GM21381 (cell line): ENCODE results near the gene ATP8B4.

Experiments used
- ATAC-seq: cut with Tn5 transposase; IDR thresholded peaks from one replicate; pipeline ENCODE4 v1.9.1; 2021; ENCODE audit warnings: mild to moderate bottlenecking, moderate library complexity; ENCODE audit not compliant: unreplicated experiment

ATP8B4 gene

DNA sequence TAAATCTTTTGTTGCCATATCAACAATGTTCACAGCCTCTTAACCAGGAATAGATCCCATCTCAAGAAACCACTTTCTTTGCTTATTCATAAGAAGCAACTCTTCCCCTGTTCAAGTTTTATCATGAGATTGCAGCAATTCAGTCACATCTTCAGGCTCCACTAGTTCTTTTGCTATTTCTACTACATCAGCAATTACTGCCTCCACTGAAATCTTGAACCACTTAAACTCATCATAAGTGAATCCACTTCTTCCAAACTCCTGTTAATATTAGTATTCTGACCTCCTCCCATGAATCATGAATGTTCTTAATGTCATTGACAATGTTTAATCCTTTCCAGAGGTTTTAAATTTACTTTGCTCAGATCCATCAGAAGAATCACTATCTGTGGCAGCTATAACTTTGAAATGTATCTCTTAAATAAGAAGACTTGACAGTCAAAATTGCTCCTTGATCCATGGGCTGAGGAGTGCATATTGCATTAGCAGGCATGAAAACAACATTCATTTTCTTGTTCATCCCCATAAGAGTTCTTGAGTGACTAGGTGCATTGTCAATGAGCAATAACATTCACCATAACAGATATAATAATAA is 292.3 kb downstream of the ATP8B4 start:
- ATAC-seq = no peak

DNA sequence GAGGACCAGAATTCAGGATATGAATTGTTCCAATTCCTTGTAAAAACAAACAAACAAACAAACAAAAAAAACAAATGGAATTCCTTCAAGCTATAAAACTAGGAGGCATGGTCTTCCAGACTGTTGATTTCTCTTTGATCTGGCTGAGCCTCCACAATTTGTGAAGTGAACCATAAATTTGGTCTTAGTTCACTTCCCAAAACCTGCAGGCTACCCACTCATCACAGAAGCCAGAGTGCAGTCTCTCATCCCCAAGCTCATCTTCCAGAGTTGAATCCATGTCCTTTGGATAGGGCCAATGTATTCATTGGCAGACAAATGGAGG is 294.3 kb downstream of the ATP8B4 start:
- no peak for ATAC-seq

DNA sequence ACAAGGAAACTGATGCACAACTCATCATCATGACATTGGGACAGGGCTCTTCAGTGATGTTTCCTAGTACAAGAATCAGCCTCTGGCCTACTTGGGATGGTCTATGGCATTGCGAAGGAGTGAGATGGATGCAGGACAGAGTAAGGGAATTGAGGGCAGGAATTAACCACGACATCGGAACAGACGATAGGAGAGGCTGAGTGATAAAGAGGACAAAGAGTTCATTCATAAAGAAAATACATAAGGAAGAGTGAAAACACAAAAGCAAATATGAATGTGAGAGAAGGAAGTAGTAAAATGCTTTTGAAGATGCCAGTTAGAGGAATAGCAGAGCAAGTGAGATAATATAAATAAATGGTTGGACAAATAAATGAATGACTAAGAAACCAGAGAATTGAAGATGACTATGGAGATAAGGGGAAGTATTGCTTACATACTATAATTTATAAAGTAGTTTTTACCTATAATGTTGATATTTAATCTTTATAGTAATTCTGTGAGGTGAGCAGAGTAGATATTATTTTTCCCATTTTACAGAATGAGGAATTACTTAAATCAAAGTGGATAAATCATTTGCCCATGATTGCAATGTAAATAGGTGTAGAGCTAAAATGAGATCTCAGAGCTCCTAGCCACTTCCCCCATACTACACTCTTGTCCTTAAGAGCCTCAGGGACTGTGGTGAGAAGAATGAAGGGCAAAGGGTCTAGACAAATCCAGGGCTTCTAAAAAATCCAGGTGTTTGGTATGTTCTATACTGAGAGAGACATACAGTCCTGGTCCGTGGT is 294.9 kb downstream of the ATP8B4 start:
- no peak for ATAC-seq

DNA sequence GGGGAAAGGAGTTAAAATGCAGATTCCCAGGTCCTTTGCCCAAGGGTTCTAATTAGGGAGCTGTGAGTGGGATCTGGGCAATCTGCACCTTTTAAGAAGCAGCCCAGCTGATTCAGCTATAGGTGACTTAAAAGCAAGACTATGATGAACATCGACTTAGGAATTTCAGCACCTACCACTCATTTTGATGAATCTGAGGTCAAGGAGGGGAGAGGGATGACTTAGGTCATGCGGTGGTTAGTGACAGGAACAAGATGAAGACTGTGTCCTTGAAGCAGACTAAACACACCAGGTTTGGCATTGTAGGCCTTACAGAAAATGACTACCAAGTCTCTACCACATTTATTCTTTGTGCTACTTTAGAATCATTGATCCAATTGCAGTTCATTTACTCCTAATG is 301.9 kb downstream of the ATP8B4 start:
- ATAC-seq = no peak

DNA sequence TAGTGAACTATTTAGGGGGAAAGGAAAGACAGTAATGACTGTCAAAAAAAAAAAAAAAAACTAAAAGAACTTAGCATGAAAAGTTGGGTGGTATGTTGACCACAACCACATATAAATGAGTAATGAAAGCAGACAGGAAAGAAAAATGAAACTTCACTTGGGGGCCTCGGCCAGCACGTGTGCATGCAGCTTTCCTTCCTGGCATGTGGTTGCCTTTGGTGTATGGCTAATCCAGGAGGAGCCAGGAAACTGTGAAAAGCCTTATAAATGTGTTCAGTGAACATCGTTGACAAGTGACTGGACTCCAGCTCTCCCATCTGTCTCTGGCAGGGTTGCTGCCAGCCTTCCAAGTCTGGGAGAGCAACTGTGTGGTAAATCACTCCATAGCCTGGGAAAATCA is 303.1 kb downstream of the ATP8B4 start:
- ATAC-seq = peak; percentile 56

DNA sequence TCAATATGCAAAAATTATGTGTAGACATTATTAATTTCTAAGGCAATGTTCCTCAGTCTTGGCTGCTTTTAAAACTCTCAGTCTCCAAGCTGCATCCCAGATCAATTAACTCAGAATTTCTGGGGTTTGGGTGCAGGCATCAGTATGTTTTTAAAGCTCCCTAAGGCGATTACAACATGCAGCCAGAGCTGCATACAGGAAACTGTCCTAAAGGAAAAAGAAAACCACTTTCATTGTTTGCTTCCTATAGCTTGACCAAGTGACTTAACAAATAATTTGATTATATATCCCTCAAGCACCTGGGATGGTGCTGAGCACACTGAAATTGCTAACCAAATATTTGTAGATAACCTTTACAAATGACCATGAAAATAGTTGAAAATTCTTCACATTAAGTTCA is 303.5 kb downstream of the ATP8B4 start:
- ATAC-seq = no peak

DNA sequence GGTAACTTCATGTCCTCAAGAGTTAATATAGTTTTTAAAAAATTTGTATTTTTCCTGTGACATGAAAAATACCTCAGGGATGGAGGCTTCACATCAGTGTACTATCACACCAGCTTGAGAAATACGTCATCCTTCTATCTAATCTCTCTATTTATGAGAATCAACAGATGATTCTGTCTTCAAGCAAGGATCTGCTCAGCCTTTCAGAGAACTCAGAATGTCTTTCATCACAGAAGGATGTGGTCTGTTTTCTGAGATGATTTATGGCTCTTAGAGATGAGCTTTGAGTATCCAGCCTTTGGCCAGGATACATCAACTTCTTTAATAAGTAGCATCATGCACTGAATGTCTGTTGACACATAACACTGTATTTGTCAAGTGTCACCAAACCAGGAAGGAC is 304.3 kb downstream of the ATP8B4 start:
- ATAC-seq = no peak

DNA sequence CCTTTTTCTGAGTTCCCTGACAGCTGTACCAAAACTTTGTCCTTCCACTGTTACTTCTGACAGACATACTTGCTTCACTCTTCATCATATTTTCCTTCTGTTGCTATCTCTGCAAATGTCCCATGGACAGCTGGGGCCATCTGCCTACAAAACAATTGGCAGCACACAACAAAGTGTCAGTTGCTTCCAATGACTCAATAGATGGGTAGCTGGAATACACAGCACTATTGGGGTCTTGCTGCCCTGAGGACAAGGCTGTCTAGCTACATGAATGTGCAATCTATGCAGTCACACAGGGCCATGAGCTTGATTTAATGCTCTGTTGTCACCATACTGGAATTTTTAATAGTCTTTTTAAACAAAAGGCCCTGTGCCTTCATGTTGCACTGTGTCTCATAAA is 305.4 kb downstream of the ATP8B4 start:
- no peak for ATAC-seq

DNA sequence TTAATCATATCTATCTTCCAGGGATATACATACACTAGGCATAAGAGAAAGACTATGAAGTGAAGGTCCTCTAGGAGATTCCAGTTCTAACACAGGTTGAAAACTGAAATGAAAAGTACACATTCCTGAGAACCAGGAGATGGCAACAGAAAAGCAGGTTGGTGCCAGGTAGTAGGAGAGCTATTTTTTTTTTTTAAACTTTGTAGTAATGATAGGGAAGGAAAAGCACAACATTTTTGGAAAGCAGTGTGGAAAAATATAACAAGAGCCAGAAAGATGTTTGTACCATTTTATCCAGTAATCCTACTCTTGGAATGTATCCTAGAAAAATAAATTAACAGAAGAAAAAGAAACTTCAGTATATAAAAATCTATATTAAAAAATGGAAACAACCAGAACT is 308.3 kb downstream of the ATP8B4 start:
- no peak for ATAC-seq

DNA sequence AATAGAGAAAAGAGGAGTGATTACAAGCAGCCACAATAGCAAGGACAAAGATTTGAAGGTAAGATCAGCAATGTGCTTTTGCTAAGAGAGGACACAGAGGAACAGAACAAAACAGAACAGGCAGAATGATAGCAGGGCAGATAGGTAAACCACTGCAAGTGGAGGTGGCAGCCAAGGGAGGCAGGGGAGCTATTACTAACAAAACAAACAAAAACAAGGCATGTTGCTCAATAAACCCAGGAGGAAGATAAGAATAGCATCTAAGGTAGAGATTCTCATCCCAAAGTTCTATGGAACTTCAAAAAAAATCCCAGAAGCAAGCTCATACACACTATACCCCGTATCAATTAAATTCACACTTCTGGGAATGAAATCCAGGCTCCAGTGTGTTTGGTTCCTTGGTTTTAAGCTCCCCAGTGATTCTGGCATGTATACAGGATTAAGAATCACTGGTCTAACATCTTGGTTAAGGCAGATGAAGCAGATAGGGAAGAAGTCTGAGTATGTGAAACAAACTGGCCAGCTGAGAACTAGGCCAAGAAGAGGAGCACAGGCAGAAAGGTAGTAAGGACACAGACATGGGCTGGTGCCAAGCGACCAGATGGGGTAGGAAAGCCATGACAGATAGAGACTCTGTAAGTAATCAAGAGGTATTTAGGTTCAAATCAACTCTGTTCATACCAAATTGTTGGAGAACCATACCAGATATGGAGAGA is 309.0 kb downstream of the ATP8B4 start:
- no peak for ATAC-seq

DNA sequence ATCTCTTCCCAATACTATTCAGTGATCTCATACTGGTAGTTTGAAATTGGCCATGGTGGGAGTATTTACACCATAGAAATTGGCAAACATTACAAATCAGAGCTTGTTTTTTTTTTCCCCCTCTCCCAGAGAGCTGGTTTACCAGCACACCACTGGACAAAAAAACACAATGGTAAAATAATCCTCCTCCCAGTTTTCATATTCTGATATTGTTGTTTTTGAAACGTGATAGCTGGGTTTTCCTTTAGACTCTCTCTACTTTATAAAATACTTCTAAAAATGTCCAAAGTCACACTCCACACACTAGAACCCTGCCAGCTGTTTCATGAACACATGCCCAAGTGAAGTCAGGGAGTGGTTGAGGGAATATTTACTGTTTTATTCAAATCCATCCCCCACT is 310.7 kb downstream of the ATP8B4 start:
- ATAC-seq = no peak
